Right lobe of liver (tissue), 6 donors: ENCODE data around the gene LDLRAD4. TPM values are rescaled to one million over a fixed set of nuclear protein-coding genes. Genes with fewer than 3 reads are reported as not detected.

ENCODE experiments used
- ATAC-seq, 4 donors: fragments of 200-7000 bp; cut with Tn5 transposase; one replicate each; pipeline ENCODE4 v1.9.1; 2020; ENCODE audit warnings: mild to moderate bottlenecking in 4 of 4, moderate library complexity in 4 of 4
- DNase-seq, 3 donors: peaks; one replicate each; pipeline ENCODE4 v3.0.0-alpha.2; 2020
- H3K27ac ChIP-seq, 3 donors: fragments of 200-600 bp; one replicate each; pipeline ENCODE4 v1.8.0; 2022
- H3K27me3 ChIP-seq, 2 donors: fragments of 200-600 bp; one replicate each; pipeline ENCODE4 v1.8.0; 2022
- H3K36me3 ChIP-seq, 4 donors: fragments of 200-600 bp; sonication (generic) in 1 of 4; one replicate each; pipeline versions ENCODE4 v1.5.1 to v1.8.0; 2017 to 2022; ENCODE audit warnings: control low read depth in 1 of 4
- H3K4me1 ChIP-seq, 4 donors: fragments of 200-600 bp; sonication (generic) in 1 of 4; one replicate each; pipeline versions ENCODE4 v1.5.1 to v1.8.0; 2017 to 2022; ENCODE audit warnings: control low read depth in 1 of 4
- H3K4me3 ChIP-seq, 3 donors: fragments of 200-600 bp; one replicate each; pipeline ENCODE4 v1.8.0; 2022
- H3K9me3 ChIP-seq, 4 donors: fragments of 200-600 bp; sonication (generic) in 1 of 4; one replicate each; pipeline versions ENCODE4 v1.5.1 to v1.8.0; 2017 to 2022; ENCODE audit warnings: control low read depth in 1 of 4
- POLR2A ChIP-seq: fragments of 450-650 bp; IDR thresholded peaks from one replicate; pipeline ENCODE4 v1.6.1; 2017; ENCODE audit warnings: antibody characterized with exemption, mild to moderate bottlenecking
- WGBS: methylation state at CpG from one replicate; pipeline ENCODE4 v1.1.6; 2018; ENCODE audit warnings: low coverage, low lambda C conversion rate; ENCODE audit not compliant: insufficient coverage; ENCODE audit errors: missing lambda C conversion rate; 5-methylcytosine and 5-hydroxymethylcytosine counted together
- intact Hi-C, 2 donors: fragments of 100-400 bp; cut with DNase I; formaldehyde crosslinking; loops; one replicate each; pipeline versions ENCODE4 v1.11.2 to v1.14.1; 2022
- total RNA-seq, 6 experiments: library from RNA; depleted of rRNA in 2 of 6; stranded (reverse); fragments of >200 nt in 2 of 6; fragmentation: NEBNext Ultra II Directional in 3 of 6; extraction: Animal tissue kit (Norgen Biotek cat#: 25700) in 3 of 6; gene quantifications; one replicate each; pipeline versions ENCODE4 v1.1.0 to v1.2.4, GENCODE V29; 2016 to 2023
- TF ChIP-seq, protein P1 (sequence below), 4 donors: fragments of 200-600 bp in 3 of 4; fragments of 450-650 bp in 1 of 4; IDR thresholded peaks; one replicate each; pipeline versions ENCODE4 v1.5.1 to v1.8.0; 2016 to 2022; ENCODE audit warnings: antibody characterized with exemption in 4 of 4, mild to moderate bottlenecking in 2 of 4
- donor health status: DM: no; HTN: yes; CAD: no.
- donor health status: DM: no; HTN: no; CAD: no.
- donor health status: DM: no; HTN: no; CAD: no.
- donor health status: DM: no; HTN: yes; CAD: no.
- donor health status: DM: no; HTN: yes; CAD: no.

The LDLRAD4 gene
- total RNA-seq, 6 experiments from 2014 or later = 10.6 to 66.4 (median 18.7) TPM

DNA sequence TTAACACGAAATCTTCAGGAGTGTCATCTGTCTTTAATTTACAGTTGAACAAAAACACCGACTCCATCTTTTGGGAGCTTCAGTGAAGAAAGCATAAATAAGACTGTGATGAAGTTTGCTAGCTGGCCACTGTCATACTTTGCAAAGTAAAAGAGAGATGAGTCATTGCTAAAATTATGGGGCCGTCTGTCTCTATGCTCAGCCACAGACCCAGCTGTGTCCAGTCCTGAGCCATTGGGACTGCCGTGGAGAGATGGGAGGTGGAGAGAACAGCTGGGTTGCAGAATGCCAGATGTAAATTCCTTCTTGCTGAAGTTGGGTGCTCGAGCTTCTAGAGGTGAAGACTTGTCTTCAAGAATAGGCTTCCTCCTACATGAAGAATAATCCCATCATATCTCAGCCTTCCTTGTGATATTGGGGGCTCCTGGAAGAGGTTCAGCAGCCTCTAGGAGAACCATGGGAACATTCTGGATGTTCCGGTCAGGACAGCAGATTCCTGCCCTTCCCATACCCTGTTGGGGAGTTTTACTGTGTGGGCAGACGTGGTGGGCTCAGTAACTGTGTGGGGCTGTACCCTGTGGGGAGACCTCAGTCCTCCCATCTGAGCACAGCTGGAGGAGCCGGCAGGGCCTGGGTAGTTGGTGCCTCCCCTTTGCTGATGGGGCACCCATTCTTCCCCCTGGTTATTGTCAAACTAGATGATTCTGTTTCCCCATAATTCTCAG lies 71.1 kb downstream of the LDLRAD4 start:
- Histone ChIP-seq H3K4me3 (no peak overlapping the region), H3K27me3 (no peaks in the 10 kb centered on the region), H3K27ac (no peak overlapping the region), H3K4me1 (peaks cover 0 to 14% (median 0%) of the 10 kb centered on the region in 4 donors), H3K9me3 (no peaks in the 10 kb centered on the region), H3K36me3 (no peaks in the 10 kb centered on the region)
- ATAC-seq (no peak), DNase-seq (no peak)
- intact Hi-C loops = no loop called here
- no peak for TF ChIP-seq POLR2A
- TF ChIP-seq, protein P1, sequence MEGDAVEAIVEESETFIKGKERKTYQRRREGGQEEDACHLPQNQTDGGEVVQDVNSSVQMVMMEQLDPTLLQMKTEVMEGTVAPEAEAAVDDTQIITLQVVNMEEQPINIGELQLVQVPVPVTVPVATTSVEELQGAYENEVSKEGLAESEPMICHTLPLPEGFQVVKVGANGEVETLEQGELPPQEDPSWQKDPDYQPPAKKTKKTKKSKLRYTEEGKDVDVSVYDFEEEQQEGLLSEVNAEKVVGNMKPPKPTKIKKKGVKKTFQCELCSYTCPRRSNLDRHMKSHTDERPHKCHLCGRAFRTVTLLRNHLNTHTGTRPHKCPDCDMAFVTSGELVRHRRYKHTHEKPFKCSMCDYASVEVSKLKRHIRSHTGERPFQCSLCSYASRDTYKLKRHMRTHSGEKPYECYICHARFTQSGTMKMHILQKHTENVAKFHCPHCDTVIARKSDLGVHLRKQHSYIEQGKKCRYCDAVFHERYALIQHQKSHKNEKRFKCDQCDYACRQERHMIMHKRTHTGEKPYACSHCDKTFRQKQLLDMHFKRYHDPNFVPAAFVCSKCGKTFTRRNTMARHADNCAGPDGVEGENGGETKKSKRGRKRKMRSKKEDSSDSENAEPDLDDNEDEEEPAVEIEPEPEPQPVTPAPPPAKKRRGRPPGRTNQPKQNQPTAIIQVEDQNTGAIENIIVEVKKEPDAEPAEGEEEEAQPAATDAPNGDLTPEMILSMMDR (IDR thresholded peaks at IDR 0.05) = no peak
- 88% methylated on average over 3 of the region's 8 CpGs for WGBS

DNA sequence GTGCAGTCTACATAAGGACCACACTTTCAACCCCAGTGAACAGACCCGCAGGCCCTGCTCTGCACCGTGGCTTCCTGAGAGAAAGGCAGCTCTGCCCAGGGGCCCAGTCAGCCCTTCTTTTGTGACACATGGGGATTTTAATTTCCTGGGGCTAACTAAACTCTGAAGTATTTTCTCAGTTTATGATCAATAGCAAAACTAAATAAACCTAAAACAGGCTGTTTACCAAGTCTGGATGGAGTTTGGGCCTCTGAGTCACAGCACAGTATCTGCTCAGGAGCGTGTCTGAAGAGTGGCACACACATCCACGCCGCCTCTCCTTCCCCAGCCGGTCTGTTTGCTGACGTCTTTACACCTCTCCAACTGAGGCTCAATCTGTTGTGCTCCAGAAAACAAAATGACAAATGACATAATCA lies 72.3 kb downstream of the LDLRAD4 start:
- no peaks in the 10 kb centered on the region for H3K9me3 ChIP-seq
- intact Hi-C loops = no loop called here
- ATAC-seq = peak; percentile 81 to 96 (median 84)
- peaks cover 0 to 14% (median 0%) of the 10 kb centered on the region in 4 donors for H3K4me1 ChIP-seq
- WGBS = 61% methylated on average over 2 of the region's 7 CpGs
- H3K27ac ChIP-seq = peak overlapping the region in 1 of 3 donors; percentile 48
- H3K27me3 ChIP-seq = no peaks in the 10 kb centered on the region
- no peaks in the 10 kb centered on the region for H3K36me3 ChIP-seq
- peak in 1 of 3 donors; percentile 52 for DNase-seq
- no peak overlapping the region for H3K4me3 ChIP-seq
- no peak for TF ChIP-seq POLR2A
- TF ChIP-seq, protein P1 (IDR thresholded peaks at IDR 0.05) = no peak

DNA sequence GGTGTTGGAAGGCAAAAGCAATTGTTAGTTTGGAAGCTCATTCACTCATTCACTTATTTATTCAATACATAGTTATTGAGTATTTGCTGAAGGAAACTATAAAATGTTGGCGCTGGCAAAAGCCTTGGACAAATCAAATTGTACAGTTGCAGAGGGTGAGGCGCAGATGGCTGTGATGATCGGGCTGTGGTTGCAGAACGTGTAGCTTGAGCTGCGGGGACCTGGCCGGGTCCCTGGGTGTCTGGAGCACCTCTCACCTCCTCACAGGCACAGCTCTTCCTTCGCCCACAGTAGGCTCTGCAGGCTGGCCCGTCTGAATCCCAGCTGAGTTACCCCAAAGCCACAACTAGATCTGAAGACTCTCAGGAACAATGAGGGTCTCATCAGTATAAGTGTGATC lies 72.7 kb downstream of the LDLRAD4 start:
- ATAC-seq = no peak
- Histone ChIP-seq H3K36me3 (no peaks in the 10 kb centered on the region), H3K9me3 (no peaks in the 10 kb centered on the region), H3K27ac (peak overlapping the region in 1 of 3 donors; percentile 8), H3K4me1 (peaks cover 0 to 14% (median 0%) of the 10 kb centered on the region in 4 donors), H3K4me3 (no peak overlapping the region), H3K27me3 (no peaks in the 10 kb centered on the region)
- intact Hi-C loops = no loop called here
- no peak for TF ChIP-seq POLR2A
- no peak for DNase-seq
- WGBS = 98% methylated on average over 4 of the region's 8 CpGs

DNA sequence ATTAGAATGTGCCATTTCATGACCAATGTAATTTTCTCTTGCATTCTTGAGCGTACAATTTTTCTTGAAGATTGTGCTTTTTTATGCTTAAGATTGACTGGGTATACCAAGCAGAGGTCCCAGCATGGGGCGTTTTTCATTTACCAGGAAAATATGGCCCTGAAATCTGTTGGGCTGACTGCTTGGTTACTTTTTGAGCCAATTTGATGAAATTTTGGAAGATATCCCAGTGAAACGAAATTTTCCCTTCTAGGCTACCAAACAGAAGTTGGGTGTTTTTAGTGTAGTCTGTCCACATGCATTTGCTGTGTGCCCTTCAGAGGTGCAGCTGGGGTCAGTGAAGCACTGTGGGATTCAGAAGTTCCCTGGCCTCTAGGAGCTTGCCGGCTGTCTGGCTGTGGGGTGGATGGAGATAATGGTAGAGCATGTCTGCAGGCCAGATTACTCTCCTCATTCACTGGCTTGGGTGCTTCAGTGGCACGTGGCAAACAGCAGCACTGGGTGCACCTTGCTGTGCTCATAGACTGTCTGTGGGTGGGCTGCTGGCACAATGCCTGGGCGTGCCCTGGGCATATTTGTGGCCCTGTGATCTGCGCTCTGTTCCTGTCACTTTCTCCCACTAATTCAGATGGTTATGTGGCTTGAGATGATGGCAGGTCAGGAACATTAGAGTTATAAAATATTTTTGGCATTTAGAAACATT lies 73.3 kb downstream of the LDLRAD4 start:
- Histone ChIP-seq H3K4me3 (no peak overlapping the region), H3K27ac (no peak overlapping the region), H3K4me1 (peaks cover 0 to 14% (median 0%) of the 10 kb centered on the region in 4 donors), H3K27me3 (no peaks in the 10 kb centered on the region), H3K36me3 (no peaks in the 10 kb centered on the region), H3K9me3 (no peaks in the 10 kb centered on the region)
- TF ChIP-seq, protein P1 (IDR thresholded peaks at IDR 0.05) = no peak
- TF ChIP-seq POLR2A = no peak
- DNase-seq (no peak), ATAC-seq (no peak)
- intact Hi-C loops = no loop called here
- WGBS = 63% methylated on average over 4 of the region's 7 CpGs

DNA sequence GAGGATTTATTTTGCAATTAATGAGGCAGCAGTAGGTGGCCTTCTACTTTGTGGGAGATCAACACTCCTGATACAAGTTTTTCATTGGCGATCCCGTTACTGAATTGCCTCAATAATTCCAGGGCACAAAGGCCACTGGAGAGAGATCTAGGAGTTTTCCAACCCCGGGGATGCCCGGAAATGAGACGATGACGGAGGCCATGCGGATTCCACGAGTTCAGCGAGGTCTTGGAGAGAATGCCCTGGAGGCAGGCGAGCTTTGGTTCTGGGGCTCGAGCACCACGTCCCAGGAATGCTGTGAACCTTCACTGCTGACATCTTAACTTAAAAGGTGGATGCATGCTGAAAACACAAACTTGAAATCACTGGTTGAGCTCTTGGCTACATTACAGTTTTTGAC lies 74.2 kb downstream of the LDLRAD4 start:
- ATAC-seq (no peak), DNase-seq (no peak)
- intact Hi-C loops = no loop called here
- no peaks in the 10 kb centered on the region for H3K36me3 ChIP-seq
- no peak for TF ChIP-seq POLR2A
- TF ChIP-seq, protein P1 (IDR thresholded peaks at IDR 0.05) = no peak
- no peak overlapping the region for H3K4me3 ChIP-seq
- H3K4me1 ChIP-seq = peaks cover 0 to 14% (median 0%) of the 10 kb centered on the region in 4 donors
- WGBS = 91% methylated on average over 12 of the region's 12 CpGs
- no peaks in the 10 kb centered on the region for H3K27me3 ChIP-seq
- H3K27ac ChIP-seq = no peak overlapping the region
- no peaks in the 10 kb centered on the region for H3K9me3 ChIP-seq
